Activated CD4-positive, alpha-beta T cell treated with anti-CD3 and anti-CD28 coated beads for 36 hours (primary cell): ENCODE data around the gene PCED1B. TPM values are rescaled to one million over a fixed set of nuclear protein-coding genes. Genes with fewer than 3 reads are reported as not detected.
"Not testable (repeated sequence)": the region's sequence is repeated elsewhere in the genome, so short reads cannot be mapped to it uniquely, and the experiment has no call there.

Source experiments
- ATAC-seq: fragments of 200-7000 bp; cut with Tn5 transposase; one replicate; pipeline ENCODE4 v1.10.0; 2021; ENCODE audit warnings: mild to moderate bottlenecking, moderate library complexity
- CTCF ChIA-PET: fragments of 350-600 bp; sonication (Branson Sonifier 250); formaldehyde crosslinking; loops from one replicate; lab custom pipeline; 2021; ENCODE audit warnings: antibody characterized with exemption; lab: Charles Lee
- POLR2A ChIA-PET: fragments of 350-600 bp; sonication (Branson Sonifier 250); formaldehyde crosslinking; loops from one replicate; lab custom pipeline; 2021; ENCODE audit warnings: antibody characterized with exemption, inconsistent platforms; lab: Charles Lee
- DNase-seq: peaks from one replicate; pipeline ENCODE4 v3.0.0-alpha.2; 2020
- H3K27ac Mint-ChIP-seq: one replicate; pipeline ENCODE4 v1.8.0; 2021; ENCODE audit warnings: mixed read lengths
- H3K27me3 Mint-ChIP-seq: one replicate; pipeline ENCODE4 v1.8.0; 2021; ENCODE audit warnings: mixed read lengths
- H3K36me3 Mint-ChIP-seq: one replicate; pipeline ENCODE4 v1.8.0; 2021; ENCODE audit warnings: low read depth, mixed read lengths
- H3K4me1 Mint-ChIP-seq: one replicate; pipeline ENCODE4 v1.8.0; 2021; ENCODE audit warnings: mixed read lengths
- H3K4me3 Mint-ChIP-seq: one replicate; pipeline ENCODE4 v1.8.0; 2021; ENCODE audit warnings: mild to moderate bottlenecking, moderate library complexity, mixed read lengths
- H3K9me3 Mint-ChIP-seq: one replicate; pipeline ENCODE4 v1.8.0; 2021; ENCODE audit warnings: low read depth, mixed read lengths
- intact Hi-C, 2 experiments: fragments of 100-400 bp; cut with DNase I in 1 of 2; cut with micrococcal nuclease in 1 of 2; formaldehyde crosslinking; loops; one replicate each; pipeline versions ENCODE4 v1.14.2 to v1.15.1; 2022 to 2024; cut with DNase I, micrococcal nuclease
- total RNA-seq, 2 experiments: library from RNA; stranded (reverse); gene quantifications; one replicate each; pipeline ENCODE4 v1.2.3, GENCODE V29; 2021

Gene PCED1B
- total RNA-seq, 2 experiments from 2014 or later = 76.3 to 82.3 TPM

GRCh38 chr12:47105914-47106674 is 26.7 kb downstream of the PCED1B start:
- intact Hi-C loops = no loop called here
- CTCF ChIA-PET = interaction anchor here (1.0 kb wide), 2 partner anchors 11 to 74 kb away, joined by 3 read pairs; no protein-coding TSS in a partner anchor
- H3K4me3 Mint-ChIP-seq = no peak overlapping the region

GRCh38 chr12:47107446-47107845 is 28.0 kb downstream of the PCED1B start:
- Mint-ChIP-seq H3K27ac (no peak overlapping the region), H3K4me1 (peaks cover 25% of the 10 kb centered on the region), H3K27me3 (no peaks in the 10 kb centered on the region), H3K9me3 (no peaks in the 10 kb centered on the region), H3K4me3 (no peak overlapping the region), H3K36me3 (peaks cover 35% of the 10 kb centered on the region)
- intact Hi-C loops = no loop called here
- CTCF ChIA-PET = no interaction called here
- no peak for ATAC-seq
- POLR2A ChIA-PET = no interaction called here
- no peak for DNase-seq

More at GRCh38 chr12:47105914-47106674, 26.7 kb downstream of the PCED1B start:
- Mint-ChIP-seq H3K4me1 (peaks cover 11% of the 10 kb centered on the region), H3K9me3 (no peaks in the 10 kb centered on the region), H3K27me3 (no peaks in the 10 kb centered on the region), H3K27ac (no peak overlapping the region), H3K36me3 (peaks cover 28% of the 10 kb centered on the region)
- POLR2A ChIA-PET = no interaction called here
- ATAC-seq (no peak), DNase-seq (no peak)

- intact Hi-C loops = no loop called here
- ChIA-PET POLR2A (no interaction called here), CTCF (no interaction called here)
- no peak overlapping the region for H3K27ac Mint-ChIP-seq
- no peaks in the 10 kb centered on the region for H3K9me3 Mint-ChIP-seq
- ATAC-seq = no peak
- no peak for DNase-seq
- H3K4me3 Mint-ChIP-seq = no peak overlapping the region
- peaks cover 35% of the 10 kb centered on the region for H3K36me3 Mint-ChIP-seq
- no peaks in the 10 kb centered on the region for H3K27me3 Mint-ChIP-seq
- H3K4me1 Mint-ChIP-seq = peaks cover 30% of the 10 kb centered on the region
Measured at GRCh38 chr12:47107926-47108325, 28.5 kb downstream of the PCED1B start.

GRCh38 chr12:47110011-47110541 is 30.7 kb downstream of the PCED1B start:
- CTCF ChIA-PET = interaction anchor here (0.6 to 1.2 kb wide), 4 partner anchors 9 to 600 kb away, joined by 3 to 4 read pairs (median 3); no protein-coding TSS in a partner anchor
- H3K36me3 Mint-ChIP-seq = peaks cover 44% of the 10 kb centered on the region
- H3K27ac Mint-ChIP-seq = no peak overlapping the region
- intact Hi-C loops = no loop called here
- ATAC-seq = no peak
- POLR2A ChIA-PET = no interaction called here
- H3K4me3 Mint-ChIP-seq = no peak overlapping the region
- H3K27me3 Mint-ChIP-seq = no peaks in the 10 kb centered on the region
- no peaks in the 10 kb centered on the region for H3K9me3 Mint-ChIP-seq
- no peak for DNase-seq
- H3K4me1 Mint-ChIP-seq = peaks cover 32% of the 10 kb centered on the region

- ChIA-PET CTCF (interaction anchor here (0.8 to 1.2 kb wide), 2 partner anchors 8 to 41 kb away, joined by 3 to 4 read pairs; no protein-coding TSS in a partner anchor), POLR2A (interaction anchor here (0.5 kb wide), 1 partner anchor 100 kb away, joined by 4 read pairs; no protein-coding TSS in a partner anchor)
- Mint-ChIP-seq H3K4me3 (no peak overlapping the region), H3K27ac (peak overlapping the region; percentile 20), H3K4me1 (peaks cover 32% of the 10 kb centered on the region), H3K27me3 (no peaks in the 10 kb centered on the region), H3K36me3 (peaks cover 40% of the 10 kb centered on the region), H3K9me3 (no peaks in the 10 kb centered on the region)
- intact Hi-C loops = loop anchor here in 1 of 2 experiments (1.0 kb wide), 1 partner anchor 9 kb away; no protein-coding TSS in a partner anchor
- peak; percentile 17 for DNase-seq
- ATAC-seq = peak; percentile 66
Measured at GRCh38 chr12:47110718-47111391, 31.4 kb downstream of the PCED1B start.

GRCh38 chr12:47111392-47111778 is 32.0 kb downstream of the PCED1B start:
- DNase-seq (peak; percentile 54), ATAC-seq (peak; percentile 77)
- peak overlapping the region; percentile 11 for H3K27ac Mint-ChIP-seq
- POLR2A ChIA-PET = interaction anchor here (1.0 kb wide), 1 partner anchor 25 kb away, joined by 4 read pairs; no protein-coding TSS in a partner anchor
- H3K36me3 Mint-ChIP-seq = peaks cover 41% of the 10 kb centered on the region
- H3K9me3 Mint-ChIP-seq = no peaks in the 10 kb centered on the region
- CTCF ChIA-PET = interaction anchor here (1.0 to 1.4 kb wide), 2 partner anchors 9 to 41 kb away, joined by 3 to 4 read pairs; no protein-coding TSS in a partner anchor
- no peaks in the 10 kb centered on the region for H3K27me3 Mint-ChIP-seq
- intact Hi-C loops = loop anchor here in 1 of 2 experiments (1.0 kb wide), 1 partner anchor 9 kb away; no protein-coding TSS in a partner anchor
- H3K4me3 Mint-ChIP-seq = no peak overlapping the region
- peaks cover 32% of the 10 kb centered on the region for H3K4me1 Mint-ChIP-seq

GRCh38 chr12:47111854-47112253 is 32.4 kb downstream of the PCED1B start:
- CTCF ChIA-PET = interaction anchor here (0.8 to 1.4 kb wide), 4 partner anchors 9 to 45 kb away, joined by 3 to 4 read pairs (median 3); no protein-coding TSS in a partner anchor
- no peak for DNase-seq
- Mint-ChIP-seq H3K4me1 (peaks cover 32% of the 10 kb centered on the region), H3K36me3 (peaks cover 44% of the 10 kb centered on the region), H3K27me3 (no peaks in the 10 kb centered on the region), H3K4me3 (no peak overlapping the region), H3K27ac (no peak overlapping the region), H3K9me3 (no peaks in the 10 kb centered on the region)
- intact Hi-C loops = loop anchor here in 1 of 2 experiments (1.0 kb wide), 1 partner anchor 8 kb away; no protein-coding TSS in a partner anchor
- POLR2A ChIA-PET = interaction anchor here (1.0 kb wide), 1 partner anchor 26 kb away, joined by 4 read pairs; no protein-coding TSS in a partner anchor
- ATAC-seq = no peak

GRCh38 chr12:47112679-47113078 is 33.3 kb downstream of the PCED1B start:
- DNase-seq (no peak), ATAC-seq (no peak)
- peaks cover 47% of the 10 kb centered on the region for H3K36me3 Mint-ChIP-seq
- ChIA-PET CTCF (interaction anchor here (0.8 to 1.4 kb wide), 4 partner anchors 8 to 46 kb away, joined by 3 to 4 read pairs (median 3); no protein-coding TSS in a partner anchor), POLR2A (no interaction called here)
- H3K4me1 Mint-ChIP-seq = peaks cover 32% of the 10 kb centered on the region
- no peaks in the 10 kb centered on the region for H3K27me3 Mint-ChIP-seq
- no peak overlapping the region for H3K27ac Mint-ChIP-seq
- H3K4me3 Mint-ChIP-seq = no peak overlapping the region
- intact Hi-C loops = no loop called here
- peaks cover 2% of the 10 kb centered on the region for H3K9me3 Mint-ChIP-seq

- ChIA-PET CTCF (interaction anchor here (0.6 kb wide), 1 partner anchor 273 kb away, joined by 3 read pairs; no protein-coding TSS in a partner anchor), POLR2A (no interaction called here)
- H3K27me3 Mint-ChIP-seq = no peaks in the 10 kb centered on the region
- no peak overlapping the region for H3K4me3 Mint-ChIP-seq
- no peak overlapping the region for H3K27ac Mint-ChIP-seq
- peaks cover 47% of the 10 kb centered on the region for H3K36me3 Mint-ChIP-seq
- ATAC-seq (no peak), DNase-seq (no peak)
- intact Hi-C loops = no loop called here
- peaks cover 33% of the 10 kb centered on the region for H3K4me1 Mint-ChIP-seq
- H3K9me3 Mint-ChIP-seq = peaks cover 2% of the 10 kb centered on the region
Measured at GRCh38 chr12:47114481-47114892, 35.1 kb downstream of the PCED1B start.

GRCh38 chr12:47117305-47117704 is 37.9 kb downstream of the PCED1B start:
- DNase-seq, H3K9me3 Mint-ChIP-seq, H3K27me3 Mint-ChIP-seq, ATAC-seq, H3K4me3 Mint-ChIP-seq, CTCF ChIA-PET, H3K27ac Mint-ChIP-seq, intact Hi-C loops, POLR2A ChIA-PET: not testable (repeated sequence)
- Mint-ChIP-seq H3K36me3 (peaks cover 36% of the 10 kb centered on the region), H3K4me1 (peaks cover 22% of the 10 kb centered on the region)
